Panc1 (cell line): ENCODE data around the gene SLC16A5.

Experiments
- POLR2AphosphoS5 ChIP-seq: IDR thresholded peaks from 2 replicates; pipeline ENCODE4 v1.6.1; 2012; ENCODE audit warnings: mild to moderate bottlenecking, low read depth, low read length, moderate library complexity
- SIN3A ChIP-seq: IDR thresholded peaks from 2 replicates; pipeline ENCODE4 v1.6.1; 2012; ENCODE audit warnings: low read depth, mild to moderate bottlenecking, low read length, moderate library complexity, borderline replicate concordance; ENCODE audit not compliant: insufficient read depth
- TCF7L2 ChIP-seq: IDR thresholded peaks from 2 replicates; pipeline ENCODE4 v1.6.1; 2011; ENCODE audit warnings: mild to moderate bottlenecking, low read depth, low read length, inconsistent platforms
- TF ChIP-seq, protein P1 (sequence below): fragments of 450-650 bp; IDR thresholded peaks from 2 replicates; pipeline ENCODE4 v1.5.1; 2017; ENCODE audit warnings: mild to moderate bottlenecking
- TF ChIP-seq, protein P2 (sequence below), 2 experiments: IDR thresholded peaks; 2 replicates each; pipeline ENCODE4 v1.6.1; 2011 to 2012; ENCODE audit warnings: low read depth in 2 of 2, control low read depth in 1 of 2, low read length in 1 of 2, mild to moderate bottlenecking in 1 of 2, moderate library complexity in 1 of 2; ENCODE audit not compliant: insufficient read depth in 1 of 2

DNA sequence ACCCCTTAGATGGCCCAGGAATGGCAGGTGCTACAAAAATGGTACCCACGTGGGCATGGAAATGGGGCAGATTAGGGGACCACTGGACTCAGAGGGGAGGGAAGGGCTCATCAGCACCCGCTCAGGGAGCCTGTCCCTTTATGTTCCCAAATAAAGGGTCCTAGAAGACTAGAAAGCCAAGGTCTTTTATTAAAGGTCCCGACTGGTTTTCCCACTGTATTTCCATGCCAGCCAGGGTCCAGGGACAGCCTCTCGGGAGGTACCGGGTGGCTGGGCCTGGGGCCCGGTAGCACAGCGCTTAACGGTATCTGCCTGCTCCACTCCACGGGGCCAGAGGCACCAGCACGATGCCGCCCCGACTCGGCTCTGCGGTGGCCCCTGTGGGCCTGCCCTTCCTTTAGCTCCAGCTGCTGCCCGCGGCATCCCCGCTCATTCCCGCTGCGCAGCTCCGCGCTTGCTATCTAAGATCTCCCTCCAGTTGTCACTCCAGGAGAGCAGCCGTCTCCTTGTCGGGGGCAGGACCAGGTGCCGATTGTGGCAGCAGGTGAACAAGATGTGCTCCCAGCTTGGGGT, 42.4 kb downstream of the SLC16A5 start:
- TF ChIP-seq, protein P1, sequence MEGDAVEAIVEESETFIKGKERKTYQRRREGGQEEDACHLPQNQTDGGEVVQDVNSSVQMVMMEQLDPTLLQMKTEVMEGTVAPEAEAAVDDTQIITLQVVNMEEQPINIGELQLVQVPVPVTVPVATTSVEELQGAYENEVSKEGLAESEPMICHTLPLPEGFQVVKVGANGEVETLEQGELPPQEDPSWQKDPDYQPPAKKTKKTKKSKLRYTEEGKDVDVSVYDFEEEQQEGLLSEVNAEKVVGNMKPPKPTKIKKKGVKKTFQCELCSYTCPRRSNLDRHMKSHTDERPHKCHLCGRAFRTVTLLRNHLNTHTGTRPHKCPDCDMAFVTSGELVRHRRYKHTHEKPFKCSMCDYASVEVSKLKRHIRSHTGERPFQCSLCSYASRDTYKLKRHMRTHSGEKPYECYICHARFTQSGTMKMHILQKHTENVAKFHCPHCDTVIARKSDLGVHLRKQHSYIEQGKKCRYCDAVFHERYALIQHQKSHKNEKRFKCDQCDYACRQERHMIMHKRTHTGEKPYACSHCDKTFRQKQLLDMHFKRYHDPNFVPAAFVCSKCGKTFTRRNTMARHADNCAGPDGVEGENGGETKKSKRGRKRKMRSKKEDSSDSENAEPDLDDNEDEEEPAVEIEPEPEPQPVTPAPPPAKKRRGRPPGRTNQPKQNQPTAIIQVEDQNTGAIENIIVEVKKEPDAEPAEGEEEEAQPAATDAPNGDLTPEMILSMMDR, result no peak
- TF ChIP-seq TCF7L2 (no peak), POLR2AphosphoS5 (no peak; the same call in 1 of the 2 replicates), SIN3A (no peak)
- TF ChIP-seq, protein P2, sequence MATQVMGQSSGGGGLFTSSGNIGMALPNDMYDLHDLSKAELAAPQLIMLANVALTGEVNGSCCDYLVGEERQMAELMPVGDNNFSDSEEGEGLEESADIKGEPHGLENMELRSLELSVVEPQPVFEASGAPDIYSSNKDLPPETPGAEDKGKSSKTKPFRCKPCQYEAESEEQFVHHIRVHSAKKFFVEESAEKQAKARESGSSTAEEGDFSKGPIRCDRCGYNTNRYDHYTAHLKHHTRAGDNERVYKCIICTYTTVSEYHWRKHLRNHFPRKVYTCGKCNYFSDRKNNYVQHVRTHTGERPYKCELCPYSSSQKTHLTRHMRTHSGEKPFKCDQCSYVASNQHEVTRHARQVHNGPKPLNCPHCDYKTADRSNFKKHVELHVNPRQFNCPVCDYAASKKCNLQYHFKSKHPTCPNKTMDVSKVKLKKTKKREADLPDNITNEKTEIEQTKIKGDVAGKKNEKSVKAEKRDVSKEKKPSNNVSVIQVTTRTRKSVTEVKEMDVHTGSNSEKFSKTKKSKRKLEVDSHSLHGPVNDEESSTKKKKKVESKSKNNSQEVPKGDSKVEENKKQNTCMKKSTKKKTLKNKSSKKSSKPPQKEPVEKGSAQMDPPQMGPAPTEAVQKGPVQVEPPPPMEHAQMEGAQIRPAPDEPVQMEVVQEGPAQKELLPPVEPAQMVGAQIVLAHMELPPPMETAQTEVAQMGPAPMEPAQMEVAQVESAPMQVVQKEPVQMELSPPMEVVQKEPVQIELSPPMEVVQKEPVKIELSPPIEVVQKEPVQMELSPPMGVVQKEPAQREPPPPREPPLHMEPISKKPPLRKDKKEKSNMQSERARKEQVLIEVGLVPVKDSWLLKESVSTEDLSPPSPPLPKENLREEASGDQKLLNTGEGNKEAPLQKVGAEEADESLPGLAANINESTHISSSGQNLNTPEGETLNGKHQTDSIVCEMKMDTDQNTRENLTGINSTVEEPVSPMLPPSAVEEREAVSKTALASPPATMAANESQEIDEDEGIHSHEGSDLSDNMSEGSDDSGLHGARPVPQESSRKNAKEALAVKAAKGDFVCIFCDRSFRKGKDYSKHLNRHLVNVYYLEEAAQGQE (IDR thresholded peaks at IDR 0.05; ENCODE audit: insufficient read depth in 1 of 2, low read depth in 2 of 2, low read length in 1 of 2), result no peak
